ENCODE results near the gene GNAZ.

DNA sequence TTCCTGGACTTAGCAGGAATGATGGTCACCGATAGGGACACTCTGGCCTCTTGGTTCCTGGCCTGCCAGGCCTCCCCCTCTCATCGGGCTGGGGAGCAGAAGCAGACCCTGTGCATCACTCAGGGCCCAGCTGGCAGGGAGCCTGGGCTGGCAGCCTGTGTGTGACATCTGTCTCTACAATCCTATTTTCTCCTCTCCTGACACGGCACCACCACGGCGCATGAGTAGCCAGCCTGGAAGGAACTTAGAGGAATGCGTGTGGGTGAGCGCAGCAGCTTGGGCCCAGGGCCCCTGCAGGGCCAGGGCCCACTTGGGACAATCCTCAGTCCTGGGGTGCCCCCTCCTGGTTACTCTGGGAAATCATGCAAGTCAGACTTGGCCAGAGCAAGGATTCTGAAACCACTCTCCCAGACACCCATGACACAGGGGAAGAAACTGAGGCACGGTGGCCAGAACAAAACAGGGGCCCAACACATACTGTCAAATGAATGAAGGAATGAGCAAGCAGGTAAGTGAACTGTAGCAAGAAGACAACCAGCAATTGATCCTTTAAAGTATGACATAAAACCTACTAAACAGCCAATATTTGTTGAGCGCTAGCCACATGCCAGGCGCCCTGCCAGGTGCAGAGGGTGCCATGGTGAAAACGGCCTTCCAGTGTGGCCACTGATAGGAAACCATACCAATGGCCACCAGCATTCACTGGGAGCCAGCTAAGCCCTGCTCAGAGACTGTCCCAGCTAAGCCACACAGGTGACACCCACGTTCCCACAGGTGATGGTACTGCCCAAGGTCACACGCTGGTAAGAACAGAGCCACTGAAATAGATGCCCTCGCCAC, 58.2 kb downstream of the GNAZ start:
- TF ChIP-seq EZH2 (optimal IDR thresholded peaks at IDR 0.05; ENCODE audit: low read depth, low read length) (no peak), EZH2phosphoT487 (IDR thresholded peaks at IDR 0.05; ENCODE audit: low read length) (no peak)
- TF ChIP-seq, protein P1, sequence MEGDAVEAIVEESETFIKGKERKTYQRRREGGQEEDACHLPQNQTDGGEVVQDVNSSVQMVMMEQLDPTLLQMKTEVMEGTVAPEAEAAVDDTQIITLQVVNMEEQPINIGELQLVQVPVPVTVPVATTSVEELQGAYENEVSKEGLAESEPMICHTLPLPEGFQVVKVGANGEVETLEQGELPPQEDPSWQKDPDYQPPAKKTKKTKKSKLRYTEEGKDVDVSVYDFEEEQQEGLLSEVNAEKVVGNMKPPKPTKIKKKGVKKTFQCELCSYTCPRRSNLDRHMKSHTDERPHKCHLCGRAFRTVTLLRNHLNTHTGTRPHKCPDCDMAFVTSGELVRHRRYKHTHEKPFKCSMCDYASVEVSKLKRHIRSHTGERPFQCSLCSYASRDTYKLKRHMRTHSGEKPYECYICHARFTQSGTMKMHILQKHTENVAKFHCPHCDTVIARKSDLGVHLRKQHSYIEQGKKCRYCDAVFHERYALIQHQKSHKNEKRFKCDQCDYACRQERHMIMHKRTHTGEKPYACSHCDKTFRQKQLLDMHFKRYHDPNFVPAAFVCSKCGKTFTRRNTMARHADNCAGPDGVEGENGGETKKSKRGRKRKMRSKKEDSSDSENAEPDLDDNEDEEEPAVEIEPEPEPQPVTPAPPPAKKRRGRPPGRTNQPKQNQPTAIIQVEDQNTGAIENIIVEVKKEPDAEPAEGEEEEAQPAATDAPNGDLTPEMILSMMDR (IDR thresholded peaks at IDR 0.05; ENCODE audit: low read length), result peak; percentile 88
